K562 (cell line): ENCODE measurements around the gene NUDT5. TPM values are rescaled to one million over a fixed set of nuclear protein-coding genes. Genes with fewer than 3 reads are reported as not detected.

Source experiments
- ATAC-seq: fragments of 200-7000 bp; cut with Tn5 transposase; 3 replicates; pipeline ENCODE4 v1.9.1; 2020; ENCODE audit warnings: moderate library complexity
- BruUV-seq: library from RNA; stranded (reverse); fragments of 400-500 nt; replicated peaks from 2 replicates; lab custom pipeline; 2021; lab: Mats Ljungman, UMichigan
- CTCF ChIA-PET: fragments of 300-600 bp; formaldehyde crosslinking; extraction: SDS; loops from one replicate; lab custom pipeline; 2021; ENCODE audit warnings: low intra/inter-chr PET ratio; lab: Yijun Ruan, JAX
- POLR2A ChIA-PET: fragments of 300-600, 350-650 bp; sonication (Branson Sonifier 250); formaldehyde crosslinking; extraction: SDS; loops from one replicate; lab custom pipeline; 2021; ENCODE audit warnings: antibody characterized with exemption, inconsistent platforms; lab: Yijun Ruan, JAX
- DNase-seq, 4 experiments: peaks; one replicate each; pipeline versions ENCODE4 v3.0.0 to v3.0.0-alpha.2; 2011 to 2018; ENCODE audit warnings: low spot score in 3 of 4, mixed read lengths in 3 of 4; ENCODE audit errors: extremely low read depth in 1 of 4
- FAIRE-seq: peaks from 2 replicates; lab custom pipeline; 2011; peaks lifted over from hg19 to GRCh38; lab: Jason Lieb, UNC
- H2AFZ ChIP-seq: 2 replicates; pipeline ENCODE4 v1.6.0; 2011; ENCODE audit warnings: low read depth, low read length, control low read depth, inconsistent platforms
- H3K27ac ChIP-seq: fragments of 200-600 bp; 3 replicates; pipeline ENCODE4 v1.8.0; 2011; ENCODE audit warnings: low read depth, mild to moderate bottlenecking, control low read depth, inconsistent platforms, low read length, moderate library complexity, mixed read lengths; ENCODE audit errors: extremely low read depth
- H3K27me3 ChIP-seq, 2 experiments: fragments of 300-600 bp in 1 of 2; 2 replicates in 1 of 2; 3 replicates in 1 of 2; pipeline versions ENCODE4 v1.6.0 to v1.8.0; 2011; ENCODE audit warnings: inconsistent platforms in 2 of 2, low read length in 2 of 2, mild to moderate bottlenecking in 1 of 2, mixed read lengths in 1 of 2, moderate library complexity in 1 of 2; ENCODE audit not compliant: control insufficient read depth in 2 of 2, insufficient read depth in 2 of 2
- H3K36me3 ChIP-seq: fragments of 300-600 bp; 3 replicates; pipeline ENCODE4 v1.8.0; 2011; ENCODE audit warnings: mild to moderate bottlenecking, low read length, inconsistent platforms; ENCODE audit not compliant: control insufficient read depth, insufficient read depth
- H3K4me1 ChIP-seq, 2 experiments: fragments of 200-600 bp in 1 of 2; replicated peaks in 1 of 2; 2 replicates in 1 of 2; 3 replicates in 1 of 2; pipeline versions ENCODE4 v1.5.1 to v1.8.0; 2011; ENCODE audit warnings: inconsistent platforms in 2 of 2, low read length in 2 of 2, mild to moderate bottlenecking in 1 of 2, mixed read lengths in 1 of 2, moderate library complexity in 1 of 2; ENCODE audit not compliant: control insufficient read depth in 2 of 2, insufficient read depth in 2 of 2
- H3K4me2 ChIP-seq: 2 replicates; pipeline ENCODE4 v1.6.1; 2011; ENCODE audit warnings: low read length, control low read depth, inconsistent platforms, mixed read lengths; ENCODE audit not compliant: insufficient read depth
- H3K4me3 ChIP-seq: fragments of 200-600 bp; sonication (generic), shearing (Covaris generic); 2 replicates; pipeline ENCODE4 v1.5.1; 2016; ENCODE audit warnings: control low read depth, inconsistent platforms
- H3K79me2 ChIP-seq: fragments of 200-600 bp; 3 replicates; pipeline ENCODE4 v1.8.0; 2011; ENCODE audit warnings: low read length, inconsistent platforms; ENCODE audit not compliant: control insufficient read depth, insufficient read depth
- H3K9ac ChIP-seq, 2 experiments: 2 replicates each; pipeline versions ENCODE4 v1.6.0 to v1.6.1; 2011; ENCODE audit warnings: low read depth in 2 of 2, low read length in 2 of 2, control low read depth in 1 of 2, inconsistent platforms in 1 of 2, mild to moderate bottlenecking in 1 of 2, mixed read lengths in 1 of 2; ENCODE audit not compliant: insufficient read depth in 1 of 2
- H3K9me1 ChIP-seq: one replicate; pipeline ENCODE4 v1.6.0; 2011; ENCODE audit warnings: inconsistent platforms, mild to moderate bottlenecking, low read length, moderate library complexity; ENCODE audit not compliant: control insufficient read depth, insufficient read depth
- H3K9me3 ChIP-seq: replicated peaks from 2 replicates; pipeline ENCODE4 v1.5.1; 2011; ENCODE audit warnings: low read depth, low read length, inconsistent platforms; ENCODE audit not compliant: control insufficient read depth, insufficient read depth
- H4K20me1 ChIP-seq: replicated peaks from 2 replicates; pipeline ENCODE4 v1.6.1; 2011; ENCODE audit warnings: low read length, inconsistent platforms, mixed read lengths; ENCODE audit not compliant: control insufficient read depth, insufficient read depth
- ARID2 ChIP-seq: fragments of 450-650 bp; IDR thresholded peaks from 2 replicates; pipeline ENCODE4 v1.6.1; 2017; ENCODE audit warnings: antibody characterized with exemption, mild to moderate bottlenecking
- ETV1 ChIP-seq: fragments of 450-650 bp; conservative IDR thresholded peaks from 2 replicates; pipeline ENCODE4 v1.6.1; 2016; ENCODE audit warnings: missing genetic modification characterization, control low read depth, low read depth, missing compliant biosample characterization
- GATAD2A ChIP-seq: fragments of 450-650 bp; IDR thresholded peaks from 2 replicates; pipeline ENCODE4 v1.6.1; 2017
- HNRNPLL ChIP-seq: fragments of 200-400 bp; formaldehyde crosslinking; IDR thresholded peaks from 2 replicates; pipeline ENCODE4 v1.6.1; 2017; ENCODE audit warnings: low read length, low read depth, mild to moderate bottlenecking; ENCODE audit not compliant: poor library complexity, severe bottlenecking
- JUNB ChIP-seq: fragments of 450-650 bp; formaldehyde crosslinking; conservative IDR thresholded peaks from 2 replicates; pipeline ENCODE4 v1.4.0; 2020; ENCODE audit warnings: mild to moderate bottlenecking
- NCOR1 ChIP-seq: fragments of 450-650 bp; IDR thresholded peaks from 2 replicates; pipeline ENCODE4 v1.6.1; 2016; ENCODE audit warnings: mild to moderate bottlenecking, moderate library complexity
- PHF20 ChIP-seq: fragments of 450-650 bp; IDR thresholded peaks from 2 replicates; pipeline ENCODE4 v1.6.1; 2018; ENCODE audit not compliant: partially characterized antibody
- PPARD ChIP-seq: fragments of 250-450 bp; sonication (Bioruptor Pico); IDR thresholded peaks from 2 replicates; pipeline ENCODE4 v1.8.0; 2022; ENCODE audit warnings: inconsistent platforms, mild to moderate bottlenecking, moderate library complexity
- RUNX1 ChIP-seq: sonication (generic); IDR thresholded peaks from 2 replicates; pipeline ENCODE4 v1.6.1; 2016; ENCODE audit warnings: antibody characterized with exemption, low read depth
- XRCC3 ChIP-seq: fragments of 450-650 bp; IDR thresholded peaks from 2 replicates; pipeline ENCODE4 v1.6.1; 2017; ENCODE audit warnings: mild to moderate bottlenecking, moderate library complexity
- ZNF24 ChIP-seq: fragments of 450-650 bp; IDR thresholded peaks from 2 replicates; pipeline ENCODE4 v1.6.1; 2016
- WGBS: fragments of 100-300 bp; shearing (Covaris generic); methylation state at CpG from one replicate; pipeline ENCODE4 v1.1.6; 2016; ENCODE audit warnings: low coverage, mixed read lengths; ENCODE audit not compliant: insufficient coverage; ENCODE audit errors: missing lambda C conversion rate; 5-methylcytosine and 5-hydroxymethylcytosine counted together
- in situ Hi-C: fragments of 300-500 bp; cut with MboI; formaldehyde crosslinking; loops from 4 replicates; pipeline ENCODE4 v1.15.0; 2018; ENCODE audit warnings: inconsistent platforms, mixed read lengths
- intact Hi-C: fragments of 100-400 bp; cut with micrococcal nuclease; formaldehyde crosslinking; loops from 2 replicates; pipeline ENCODE4 v1.14.2; 2022
- polyA plus RNA-seq, 8 experiments: library from polyadenylated mRNA; depleted of rRNA in 4 of 8; stranded (reverse) in 5 of 8; unstranded in 3 of 8; fragments of >200 nt; fragmentation: Nextera tagmentation in 2 of 8; fragmentation: Illumina TruSeq in 1 of 8; extraction: Ambion mirVana in 2 of 8; extraction: Trizol in 1 of 8; gene quantifications; 2 replicates each; pipeline versions ENCODE4 v1.2.1 to v1.2.3, GENCODE V29; 2011 to 2014; ENCODE audit warnings: inconsistent platforms in 1 of 8, missing spikeins in 1 of 8
- total RNA-seq, 7 experiments: library from RNA; depleted of rRNA in 6 of 7; stranded (reverse); fragments of >200 nt in 6 of 7; fragmentation: Illumina TruSeq in 2 of 7; extraction: Trizol in 2 of 7; gene quantifications; 2 replicates each; pipeline versions ENCODE4 v1.2.1 to v1.2.3, GENCODE V29; 2011 to 2021; ENCODE audit warnings: low replicate concordance in 1 of 7
- TF ChIP-seq, protein P1 (sequence below), 2 experiments: fragments of 450-650 bp; IDR thresholded peaks; 2 replicates each; pipeline ENCODE4 v1.6.1; 2018; ENCODE audit warnings: mild to moderate bottlenecking in 2 of 2, low read depth in 1 of 2; ENCODE audit not compliant: partially characterized antibody in 2 of 2
- TF ChIP-seq, protein P2 (sequence below): fragments of 250-450 bp; sonication (Bioruptor Pico); IDR thresholded peaks from 2 replicates; pipeline ENCODE4 v1.5.0; 2021
- TF ChIP-seq, protein P3 (sequence below): fragments of 150-350 bp; conservative IDR thresholded peaks from 2 replicates; pipeline ENCODE4 v1.6.1; 2014; ENCODE audit warnings: low read length

NUDT5 gene
- total and polyA plus RNA-seq, 9 of the 15 experiments (the other 6 are each of a cell fraction or from before 2014, with no cell fraction given) = 87.7 to 422 (median 186) TPM

DNA sequence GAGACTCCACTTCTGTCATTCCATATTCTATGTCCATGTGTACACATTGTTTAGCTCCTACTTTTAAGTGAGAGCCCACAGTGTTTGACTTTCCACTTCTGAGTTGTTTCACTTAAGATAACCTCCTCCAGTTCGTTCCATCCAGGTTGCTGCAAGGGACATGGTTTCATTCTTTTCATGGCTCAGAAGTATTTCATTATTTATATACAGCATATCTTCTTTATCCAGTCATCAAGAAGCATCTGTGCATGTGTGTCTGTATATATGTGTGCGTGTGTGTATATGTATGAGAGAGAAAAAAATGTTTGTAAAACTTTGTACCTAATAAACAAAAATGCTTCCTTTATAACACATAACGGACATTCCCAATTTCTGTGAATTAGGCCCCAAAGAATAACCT lies 60.1 kb downstream of the NUDT5 start:
- Histone ChIP-seq H3K9ac (no peak overlapping the region), H3K27ac (no peak overlapping the region), H3K27me3 (no peaks in the 10 kb centered on the region), H3K9me1 (no peaks in the 10 kb centered on the region), H3K4me3 (no peak overlapping the region), H2AFZ (no peak overlapping the region), H3K79me2 (no peaks in the 10 kb centered on the region), H3K9me3 (no peaks in the 10 kb centered on the region), H4K20me1 (no peaks in the 10 kb centered on the region), H3K4me2 (no peak overlapping the region), H3K4me1 (0 out of 5 replicates have a peak, but pooled peaks cover 0 to 4% of the 10 kb centered on the region in 2 experiments), H3K36me3 (peaks cover 10% of the 10 kb centered on the region; the same call in 1 of the 3 replicates)
- TF ChIP-seq, protein P1, sequence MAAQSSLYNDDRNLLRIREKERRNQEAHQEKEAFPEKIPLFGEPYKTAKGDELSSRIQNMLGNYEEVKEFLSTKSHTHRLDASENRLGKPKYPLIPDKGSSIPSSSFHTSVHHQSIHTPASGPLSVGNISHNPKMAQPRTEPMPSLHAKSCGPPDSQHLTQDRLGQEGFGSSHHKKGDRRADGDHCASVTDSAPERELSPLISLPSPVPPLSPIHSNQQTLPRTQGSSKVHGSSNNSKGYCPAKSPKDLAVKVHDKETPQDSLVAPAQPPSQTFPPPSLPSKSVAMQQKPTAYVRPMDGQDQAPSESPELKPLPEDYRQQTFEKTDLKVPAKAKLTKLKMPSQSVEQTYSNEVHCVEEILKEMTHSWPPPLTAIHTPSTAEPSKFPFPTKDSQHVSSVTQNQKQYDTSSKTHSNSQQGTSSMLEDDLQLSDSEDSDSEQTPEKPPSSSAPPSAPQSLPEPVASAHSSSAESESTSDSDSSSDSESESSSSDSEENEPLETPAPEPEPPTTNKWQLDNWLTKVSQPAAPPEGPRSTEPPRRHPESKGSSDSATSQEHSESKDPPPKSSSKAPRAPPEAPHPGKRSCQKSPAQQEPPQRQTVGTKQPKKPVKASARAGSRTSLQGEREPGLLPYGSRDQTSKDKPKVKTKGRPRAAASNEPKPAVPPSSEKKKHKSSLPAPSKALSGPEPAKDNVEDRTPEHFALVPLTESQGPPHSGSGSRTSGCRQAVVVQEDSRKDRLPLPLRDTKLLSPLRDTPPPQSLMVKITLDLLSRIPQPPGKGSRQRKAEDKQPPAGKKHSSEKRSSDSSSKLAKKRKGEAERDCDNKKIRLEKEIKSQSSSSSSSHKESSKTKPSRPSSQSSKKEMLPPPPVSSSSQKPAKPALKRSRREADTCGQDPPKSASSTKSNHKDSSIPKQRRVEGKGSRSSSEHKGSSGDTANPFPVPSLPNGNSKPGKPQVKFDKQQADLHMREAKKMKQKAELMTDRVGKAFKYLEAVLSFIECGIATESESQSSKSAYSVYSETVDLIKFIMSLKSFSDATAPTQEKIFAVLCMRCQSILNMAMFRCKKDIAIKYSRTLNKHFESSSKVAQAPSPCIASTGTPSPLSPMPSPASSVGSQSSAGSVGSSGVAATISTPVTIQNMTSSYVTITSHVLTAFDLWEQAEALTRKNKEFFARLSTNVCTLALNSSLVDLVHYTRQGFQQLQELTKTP (IDR thresholded peaks at IDR 0.05; ENCODE audit: low read depth in 1 of 2, partially characterized antibody in 2 of 2) = no peak
- TF ChIP-seq PPARD (CRISPR knock-in tag) (no peak), XRCC3 (no peak), HNRNPLL (no peak), JUNB (CRISPR knock-in tag) (no peak), RUNX1 (no peak), ZNF24 (no peak), PHF20 (no peak), ETV1 (tag) (no peak), ARID2 (no peak), GATAD2A (no peak), NCOR1 (no peak)
- TF ChIP-seq, protein P2, sequence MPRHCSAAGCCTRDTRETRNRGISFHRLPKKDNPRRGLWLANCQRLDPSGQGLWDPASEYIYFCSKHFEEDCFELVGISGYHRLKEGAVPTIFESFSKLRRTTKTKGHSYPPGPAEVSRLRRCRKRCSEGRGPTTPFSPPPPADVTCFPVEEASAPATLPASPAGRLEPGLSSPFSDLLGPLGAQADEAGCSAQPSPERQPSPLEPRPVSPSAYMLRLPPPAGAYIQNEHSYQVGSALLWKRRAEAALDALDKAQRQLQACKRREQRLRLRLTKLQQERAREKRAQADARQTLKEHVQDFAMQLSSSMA = no peak
- TF ChIP-seq, protein P3, sequence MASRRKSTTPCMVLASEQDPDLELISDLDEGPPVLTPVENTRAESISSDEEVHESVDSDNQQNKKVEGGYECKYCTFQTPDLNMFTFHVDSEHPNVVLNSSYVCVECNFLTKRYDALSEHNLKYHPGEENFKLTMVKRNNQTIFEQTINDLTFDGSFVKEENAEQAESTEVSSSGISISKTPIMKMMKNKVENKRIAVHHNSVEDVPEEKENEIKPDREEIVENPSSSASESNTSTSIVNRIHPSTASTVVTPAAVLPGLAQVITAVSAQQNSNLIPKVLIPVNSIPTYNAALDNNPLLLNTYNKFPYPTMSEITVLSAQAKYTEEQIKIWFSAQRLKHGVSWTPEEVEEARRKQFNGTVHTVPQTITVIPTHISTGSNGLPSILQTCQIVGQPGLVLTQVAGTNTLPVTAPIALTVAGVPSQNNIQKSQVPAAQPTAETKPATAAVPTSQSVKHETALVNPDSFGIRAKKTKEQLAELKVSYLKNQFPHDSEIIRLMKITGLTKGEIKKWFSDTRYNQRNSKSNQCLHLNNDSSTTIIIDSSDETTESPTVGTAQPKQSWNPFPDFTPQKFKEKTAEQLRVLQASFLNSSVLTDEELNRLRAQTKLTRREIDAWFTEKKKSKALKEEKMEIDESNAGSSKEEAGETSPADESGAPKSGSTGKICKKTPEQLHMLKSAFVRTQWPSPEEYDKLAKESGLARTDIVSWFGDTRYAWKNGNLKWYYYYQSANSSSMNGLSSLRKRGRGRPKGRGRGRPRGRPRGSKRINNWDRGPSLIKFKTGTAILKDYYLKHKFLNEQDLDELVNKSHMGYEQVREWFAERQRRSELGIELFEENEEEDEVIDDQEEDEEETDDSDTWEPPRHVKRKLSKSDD = no peak
- BruUV-seq = no TSS peak
- DNase-seq (no peak), ATAC-seq (no peak), FAIRE-seq (no peak)
- ChIA-PET POLR2A (no interaction called here), CTCF (no interaction called here)
- 68% methylated on average over 3 of the region's 3 CpGs for WGBS
- intact Hi-C loops = no loop called here
- in situ Hi-C loops = no loop called here
